A549 (cell line): ENCODE data around the gene LEUTX. TPM values are rescaled to one million over a fixed set of nuclear protein-coding genes. Genes with fewer than 3 reads are reported as not detected.
A peak's percentile ranks its signal among the peaks of the same experiment; 100 is the strongest.

Source experiments
- ATAC-seq, 2 experiments: fragments of 200-7000 bp in 1 of 2; fragments of >200 bp in 1 of 2; cut with Nextera tagmentation in 1 of 2; cut with Tn5 transposase in 1 of 2; 3 replicates each; pipeline versions ENCODE4 v1.8.0 to v1.9.1; 2018 to 2020; ENCODE audit warnings: mild to moderate bottlenecking in 1 of 2, moderate library complexity in 1 of 2
- CTCF ChIA-PET: fragments of 300-600 bp; sonication (Branson Sonifier 250); formaldehyde crosslinking; extraction: SDS; loops from one replicate; lab custom pipeline; 2021; ENCODE audit warnings: antibody characterized with exemption, inconsistent platforms; lab: Yijun Ruan, JAX
- POLR2A ChIA-PET: fragments of 350-600 bp; formaldehyde crosslinking; extraction: SDS; loops from one replicate; lab custom pipeline; 2021; ENCODE audit warnings: antibody characterized with exemption, inconsistent platforms; lab: Yijun Ruan, JAX
- DNase-seq, 2 experiments: peaks; one replicate each; pipeline versions ENCODE4 v3.0.0 to v3.0.0-alpha.2; 2011 to 2016; ENCODE audit warnings: low read depth in 1 of 2, low spot score in 1 of 2
- FAIRE-seq: peaks from 2 replicates; lab custom pipeline; 2011; peaks lifted over from hg19 to GRCh38; lab: Jason Lieb, UNC
- H3K27ac ChIP-seq, 2 experiments: fragments of >200 bp; sonication (Bioruptor Twin); formaldehyde crosslinking; 3 replicates each; pipeline ENCODE4 v1.5.1; 2016 to 2017
- H3K4me1 ChIP-seq: fragments of >200 bp; sonication (Bioruptor Twin); formaldehyde crosslinking; 3 replicates; pipeline ENCODE4 v1.6.1; 2016
- H3K4me2 ChIP-seq: fragments of >200 bp; sonication (Bioruptor Twin); formaldehyde crosslinking; 3 replicates; pipeline ENCODE4 v1.6.1; 2016
- H3K4me3 ChIP-seq: fragments of >200 bp; sonication (Bioruptor Twin); formaldehyde crosslinking; 3 replicates; pipeline ENCODE4 v1.5.1; 2016
- H3K9me3 ChIP-seq: fragments of >200 bp; sonication (Bioruptor Twin); formaldehyde crosslinking; 3 replicates; pipeline ENCODE4 v1.6.1; 2016
- BHLHE40 ChIP-seq: IDR thresholded peaks from 2 replicates; pipeline ENCODE4 v1.6.1; 2012; ENCODE audit warnings: low read depth, low read length, inconsistent platforms
- CBX2 ChIP-seq: fragments of 200-600 bp; sonication (generic); IDR thresholded peaks from 2 replicates; pipeline ENCODE4 v1.6.1; 2016; ENCODE audit warnings: low read depth, mild to moderate bottlenecking, borderline replicate concordance
- CEBPB ChIP-seq, 2 experiments: fragments of >200 bp in 1 of 2; sonication (Bioruptor Twin) in 1 of 2; formaldehyde crosslinking in 1 of 2; IDR thresholded peaks; 2 replicates each; pipeline ENCODE4 v1.6.1; 2012 to 2016
- CHD4 ChIP-seq: fragments of 200-600 bp; sonication (generic); IDR thresholded peaks from 2 replicates; pipeline ENCODE4 v1.6.1; 2016; ENCODE audit warnings: antibody characterized with exemption, mild to moderate bottlenecking, borderline replicate concordance
- EHF ChIP-seq: fragments of 250-450 bp; sonication (Bioruptor Pico); IDR thresholded peaks from 2 replicates; pipeline ENCODE4 v1.5.0; 2020; ENCODE audit warnings: mild to moderate bottlenecking
- EP300 ChIP-seq, 2 experiments: fragments of >200 bp; sonication (Bioruptor Twin); formaldehyde crosslinking; IDR thresholded peaks; 2 replicates in 1 of 2; 3 replicates in 1 of 2; pipeline ENCODE4 v1.6.1; 2016 to 2017
- ESRRA ChIP-seq: fragments of 150-350 bp; IDR thresholded peaks from 2 replicates; pipeline ENCODE4 v1.6.1; 2014; ENCODE audit warnings: mild to moderate bottlenecking, low read length, borderline replicate concordance
- FOSL2 ChIP-seq, 2 experiments: fragments of 450-650 bp in 1 of 2; fragments of >200 bp in 1 of 2; sonication (Bioruptor Twin) in 1 of 2; formaldehyde crosslinking; IDR thresholded peaks; 2 replicates each; pipeline versions ENCODE4 v1.5.0 to v1.6.1; 2016 to 2020; ENCODE audit warnings: mild to moderate bottlenecking in 1 of 2, moderate library complexity in 1 of 2
- FOXS1 ChIP-seq: fragments of 250-450 bp; sonication (Bioruptor Pico); IDR thresholded peaks from 2 replicates; pipeline ENCODE4 v1.5.0; 2020; ENCODE audit warnings: mild to moderate bottlenecking, moderate library complexity
- GATA3 ChIP-seq: IDR thresholded peaks from 2 replicates; pipeline ENCODE4 v1.6.1; 2012; ENCODE audit warnings: borderline replicate concordance
- JUN ChIP-seq, 2 experiments: fragments of >200 bp; sonication (Bioruptor Twin); formaldehyde crosslinking; IDR thresholded peaks; 2 replicates in 1 of 2; 3 replicates in 1 of 2; pipeline ENCODE4 v1.6.1; 2016 to 2017
- JUNB ChIP-seq: fragments of >200 bp; sonication (Bioruptor Twin); formaldehyde crosslinking; IDR thresholded peaks from 2 replicates; pipeline ENCODE4 v1.6.1; 2016
- KDM5A ChIP-seq: fragments of 200-600 bp; sonication (generic); IDR thresholded peaks from 2 replicates; pipeline ENCODE4 v1.6.1; 2016; ENCODE audit warnings: antibody characterized with exemption, mild to moderate bottlenecking
- MAFK ChIP-seq: fragments of 450-650 bp; IDR thresholded peaks from 2 replicates; pipeline ENCODE4 v1.6.1; 2014; ENCODE audit not compliant: partially characterized antibody
- NR3C1 ChIP-seq: fragments of >200 bp; sonication (Bioruptor Twin); formaldehyde crosslinking; IDR thresholded peaks from 3 replicates; pipeline ENCODE4 v1.6.1; 2017
- PHF8 ChIP-seq: fragments of 200-600 bp; sonication (generic); IDR thresholded peaks from 2 replicates; pipeline ENCODE4 v1.6.1; 2016; ENCODE audit warnings: low read depth, mild to moderate bottlenecking, antibody characterized with exemption, moderate library complexity, borderline replicate concordance
- POLR2A ChIP-seq: IDR thresholded peaks from 2 replicates; pipeline ENCODE4 v1.6.1; 2012; ENCODE audit warnings: mild to moderate bottlenecking, low read length
- RARB ChIP-seq: fragments of 250-450 bp; sonication (Bioruptor Pico); IDR thresholded peaks from 2 replicates; pipeline ENCODE4 v1.8.0; 2021; ENCODE audit warnings: mild to moderate bottlenecking, moderate library complexity
- RCOR1 ChIP-seq: fragments of 150-350 bp; IDR thresholded peaks from 2 replicates; pipeline ENCODE4 v1.6.1; 2014; ENCODE audit warnings: antibody characterized with exemption, low read length, low read depth
- RFX5 ChIP-seq: fragments of 450-650 bp; IDR thresholded peaks from 2 replicates; pipeline ENCODE4 v1.7.1; 2014; ENCODE audit warnings: antibody characterized with exemption, mild to moderate bottlenecking, moderate library complexity
- RNF2 ChIP-seq: fragments of 200-600 bp; sonication (generic); IDR thresholded peaks from 2 replicates; pipeline ENCODE4 v1.6.1; 2016; ENCODE audit warnings: low read depth, mild to moderate bottlenecking, antibody characterized with exemption, moderate library complexity, borderline replicate concordance
- SREBF2 ChIP-seq: fragments of 450-650 bp; IDR thresholded peaks from 2 replicates; pipeline ENCODE4 v1.6.1; 2014; ENCODE audit warnings: mild to moderate bottlenecking, moderate library complexity
- TFCP2L1 ChIP-seq: fragments of 250-450 bp; sonication (Bioruptor Pico); IDR thresholded peaks from 2 replicates; pipeline ENCODE4 v1.5.0; 2021; ENCODE audit warnings: mild to moderate bottlenecking
- TP53 ChIP-seq: fragments of 250-450 bp; sonication (Bioruptor Pico); IDR thresholded peaks from 2 replicates; pipeline ENCODE4 v1.5.0; 2021; ENCODE audit warnings: mild to moderate bottlenecking, moderate library complexity
- ZC3H11A ChIP-seq: fragments of 450-650 bp; IDR thresholded peaks from 2 replicates; pipeline ENCODE4 v1.6.1; 2014; ENCODE audit warnings: antibody characterized with exemption, mild to moderate bottlenecking
- ZSCAN20 ChIP-seq: fragments of 250-450 bp; sonication (Bioruptor Pico); IDR thresholded peaks from 2 replicates; pipeline ENCODE4 v1.8.0; 2022; ENCODE audit warnings: mild to moderate bottlenecking, moderate library complexity
- WGBS: methylation state at CpG from one replicate; pipeline ENCODE4 v1.1.6; 2017; ENCODE audit errors: missing lambda C conversion rate; 5-methylcytosine and 5-hydroxymethylcytosine counted together
- polyA plus RNA-seq, 4 experiments: library from polyadenylated mRNA; depleted of rRNA in 3 of 4; stranded (reverse); fragments of >200 nt; fragmentation: RNase III in 1 of 4; extraction: RNeasy Plus Mini Kit Qiagen cat#74134 plus additional on column Dnase treatment in 1 of 4; gene quantifications; 2 replicates in 3 of 4; 3 replicates in 1 of 4; pipeline ENCODE4 v1.2.3, GENCODE V29; 2011 to 2017
- TF ChIP-seq, protein P1 (sequence below): fragments of 150-350 bp; IDR thresholded peaks from 2 replicates; pipeline ENCODE4 v1.6.1; 2014; ENCODE audit warnings: low read depth, mild to moderate bottlenecking, low read length
- TF ChIP-seq, protein P2 (sequence below): IDR thresholded peaks from 2 replicates; pipeline ENCODE4 v1.6.1; 2012
- TF ChIP-seq, protein P3 (sequence below): fragments of 250-450 bp; sonication (Bioruptor Pico); IDR thresholded peaks from 2 replicates; pipeline ENCODE4 v1.5.0; 2021; ENCODE audit warnings: mild to moderate bottlenecking, moderate library complexity, borderline replicate concordance

LEUTX gene
- polyA plus RNA-seq, 2 of the 4 experiments (the other 2 are of a cell fraction) = not detected

DNA sequence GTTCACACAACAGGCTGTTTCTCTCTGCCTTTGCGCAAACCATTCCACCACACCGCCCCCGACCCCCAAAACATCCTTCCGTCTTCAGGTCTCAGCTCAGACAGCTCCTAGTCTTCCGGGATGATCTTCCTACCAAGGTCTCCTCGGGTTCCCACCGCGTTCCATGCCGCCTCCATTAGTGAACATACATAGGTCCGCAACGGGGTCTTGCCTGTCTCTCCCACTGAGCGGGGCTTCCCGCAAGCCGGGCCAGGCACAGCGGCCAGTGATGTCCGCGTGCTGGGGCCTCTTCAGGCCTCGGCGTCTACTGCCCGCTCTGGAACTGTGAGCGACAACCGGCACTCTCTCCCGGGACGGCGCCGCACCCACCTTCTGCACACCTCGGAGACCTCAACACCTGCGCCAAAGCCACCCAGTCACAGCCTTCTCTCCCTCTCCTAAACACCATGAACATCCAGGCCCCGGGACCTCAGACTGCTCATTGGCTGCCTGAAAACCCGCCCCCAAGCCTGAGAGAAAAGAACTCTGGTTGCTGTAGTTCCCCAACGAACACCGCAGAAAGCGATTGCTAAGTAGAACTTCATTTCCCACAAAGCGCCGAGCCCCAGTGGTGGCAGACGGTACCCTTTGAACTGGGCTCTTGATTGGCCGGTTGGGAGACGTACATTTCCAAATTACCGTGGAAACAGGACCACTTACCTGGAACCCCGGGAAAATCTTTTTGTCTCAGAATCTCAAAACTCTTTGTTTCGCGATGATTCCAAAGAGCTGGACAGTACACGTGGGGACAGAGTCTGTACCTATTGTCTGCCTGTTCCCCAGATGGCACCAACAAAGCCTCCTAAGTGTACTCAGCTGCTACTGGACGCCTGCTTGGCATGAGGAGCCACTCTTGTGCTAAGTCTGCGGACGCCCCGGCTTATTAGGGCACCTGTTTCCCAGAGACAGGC, 45.8 kb downstream of the LEUTX start:
- Histone ChIP-seq H3K4me1 (no peaks in the 10 kb centered on the region), H3K9me3 (0 out of 3 replicates have a peak, but pooled peaks cover 2% of the 10 kb centered on the region), H3K4me2 (no peak overlapping the region), H3K27ac (no peak overlapping the region), H3K4me3 (no peak overlapping the region)
- ChIA-PET POLR2A (interaction anchor here (1.8 kb wide), 1 partner anchor 9 kb away, joined by 5 read pairs; no protein-coding TSS in a partner anchor), CTCF (interaction anchor here (0.8 to 9.2 kb wide), 9 partner anchors 18 to 720 kb away, joined by 3 to 64 read pairs (median 4); partner anchors contain the start of genes FBL and PSMC4)
- no peak for TF ChIP-seq PHF8
- TF ChIP-seq ZSCAN20 (CRISPR knock-in tag) = no peak
- TF ChIP-seq POLR2A = no peak
- TF ChIP-seq CEBPB (IDR thresholded peaks at IDR 0.05) = no peak
- TF ChIP-seq SREBF2 = no peak
- TF ChIP-seq TFCP2L1 (CRISPR knock-in tag) = no peak
- no peak for TF ChIP-seq FOSL2 (IDR thresholded peaks at IDR 0.05)
- no peak for TF ChIP-seq FOSL2 (CRISPR knock-in tag; IDR thresholded peaks at IDR 0.05)
- no peak for TF ChIP-seq BHLHE40
- TF ChIP-seq NR3C1 = no peak
- peak; percentile 46 for FAIRE-seq
- ATAC-seq = peak in 1 of 2 experiments; percentile 21; a peak in 3 of 6 replicates
- 90% methylated on average over 47 of the region's 47 CpGs for WGBS
- DNase-seq = no peak

DNA sequence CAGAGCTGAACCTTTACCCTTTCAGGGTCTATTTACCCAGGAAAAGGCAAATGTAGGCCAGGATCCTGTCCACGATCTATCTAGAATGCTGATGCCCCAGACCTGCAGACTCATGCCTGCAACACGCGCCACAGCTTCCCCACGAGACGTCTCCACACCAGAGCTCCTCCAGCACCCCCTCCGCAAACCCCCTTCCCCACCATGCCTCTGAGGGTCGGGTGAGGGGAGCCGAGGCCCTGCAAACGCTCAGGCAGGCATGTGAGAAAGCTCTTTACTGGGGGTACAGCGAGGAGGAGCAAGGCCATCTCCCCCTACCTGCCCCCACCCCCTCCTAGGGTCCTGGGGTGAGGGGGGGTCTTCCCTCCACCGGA, 46.4 kb downstream of the LEUTX start:
- H3K4me2 ChIP-seq = no peak overlapping the region
- WGBS = 92% methylated on average over 11 of the region's 11 CpGs
- no peak for ATAC-seq
- DNase-seq = no peak
- ChIA-PET POLR2A (interaction anchor here (1.8 kb wide), 1 partner anchor 8 kb away, joined by 5 read pairs; no protein-coding TSS in a partner anchor), CTCF (interaction anchor here (0.8 to 9.2 kb wide), 7 partner anchors 18 to 721 kb away, joined by 3 to 64 read pairs (median 3); partner anchors contain the start of gene PSMC4)
- no peak overlapping the region for H3K4me3 ChIP-seq
- H3K27ac ChIP-seq = no peak overlapping the region
- H3K4me1 ChIP-seq = no peaks in the 10 kb centered on the region
- TF ChIP-seq BHLHE40 = no peak
- no peak for TF ChIP-seq JUNB
- TF ChIP-seq EHF (CRISPR knock-in tag) = no peak
- TF ChIP-seq SREBF2 = no peak
- TF ChIP-seq CBX2 = no peak
- TF ChIP-seq, protein P1, sequence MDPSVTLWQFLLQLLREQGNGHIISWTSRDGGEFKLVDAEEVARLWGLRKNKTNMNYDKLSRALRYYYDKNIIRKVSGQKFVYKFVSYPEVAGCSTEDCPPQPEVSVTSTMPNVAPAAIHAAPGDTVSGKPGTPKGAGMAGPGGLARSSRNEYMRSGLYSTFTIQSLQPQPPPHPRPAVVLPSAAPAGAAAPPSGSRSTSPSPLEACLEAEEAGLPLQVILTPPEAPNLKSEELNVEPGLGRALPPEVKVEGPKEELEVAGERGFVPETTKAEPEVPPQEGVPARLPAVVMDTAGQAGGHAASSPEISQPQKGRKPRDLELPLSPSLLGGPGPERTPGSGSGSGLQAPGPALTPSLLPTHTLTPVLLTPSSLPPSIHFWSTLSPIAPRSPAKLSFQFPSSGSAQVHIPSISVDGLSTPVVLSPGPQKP = no peak
- no peak for TF ChIP-seq RARB (CRISPR knock-in tag)
- TF ChIP-seq ESRRA = no peak
- no peak for TF ChIP-seq FOXS1
- no peak for TF ChIP-seq TP53 (CRISPR knock-in tag)
- TF ChIP-seq KDM5A = no peak
- FAIRE-seq = no peak
- 0 out of 3 replicates have a peak, but pooled peaks cover 2% of the 10 kb centered on the region for H3K9me3 ChIP-seq

DNA sequence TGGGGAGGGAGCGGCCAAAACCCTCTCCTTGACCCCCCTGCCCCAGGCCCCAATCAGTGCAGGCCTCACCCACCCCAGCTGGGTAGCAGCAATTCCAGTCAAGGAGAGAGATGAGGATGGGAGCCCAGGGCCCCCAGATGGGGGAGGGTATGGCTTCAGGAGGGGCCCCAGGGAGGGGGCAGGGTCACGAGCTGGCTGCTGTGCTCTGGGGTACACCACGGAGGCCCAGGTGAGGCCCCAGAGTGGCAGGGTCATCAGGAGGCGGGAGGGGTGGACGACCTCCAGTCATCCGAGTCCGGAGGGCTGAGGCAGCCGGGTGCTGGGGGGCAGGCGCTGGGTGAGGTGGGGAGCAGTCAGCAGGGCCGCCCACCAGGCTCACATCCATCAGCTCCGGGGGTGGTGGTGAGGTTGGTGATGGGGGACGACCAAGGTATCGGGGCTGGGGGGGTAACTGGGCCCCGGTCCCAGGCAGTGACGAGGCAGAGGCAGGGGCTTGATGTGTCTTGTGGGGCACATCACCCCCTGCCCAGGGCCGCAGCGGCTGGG, 47.0 kb downstream of the LEUTX start:
- 0 out of 3 replicates have a peak, but pooled peaks cover 2% of the 10 kb centered on the region for H3K9me3 ChIP-seq
- POLR2A ChIA-PET = interaction anchor here (1.2 to 1.8 kb wide), 2 partner anchors 8 to 20 kb away, joined by 3 to 5 read pairs; partner anchors contain the start of gene FBL
- no peak for FAIRE-seq
- WGBS = 96% methylated on average over 15 of the region's 17 CpGs
- no peaks in the 10 kb centered on the region for H3K4me1 ChIP-seq
- CTCF ChIA-PET = interaction anchor here (1.0 to 9.2 kb wide), 8 partner anchors 16 to 145 kb away, joined by 3 to 64 read pairs (median 4); partner anchors contain the start of gene PSMC4
- no peak for DNase-seq
- TF ChIP-seq RNF2 (no peak), JUN (IDR thresholded peaks at IDR 0.05) (no peak), ZC3H11A (no peak), FOXS1 (no peak), MAFK (no peak), GATA3 (no peak), RCOR1 (no peak), RFX5 (no peak), EP300 (IDR thresholded peaks at IDR 0.05) (no peak), CHD4 (no peak)
- TF ChIP-seq, protein P2, sequence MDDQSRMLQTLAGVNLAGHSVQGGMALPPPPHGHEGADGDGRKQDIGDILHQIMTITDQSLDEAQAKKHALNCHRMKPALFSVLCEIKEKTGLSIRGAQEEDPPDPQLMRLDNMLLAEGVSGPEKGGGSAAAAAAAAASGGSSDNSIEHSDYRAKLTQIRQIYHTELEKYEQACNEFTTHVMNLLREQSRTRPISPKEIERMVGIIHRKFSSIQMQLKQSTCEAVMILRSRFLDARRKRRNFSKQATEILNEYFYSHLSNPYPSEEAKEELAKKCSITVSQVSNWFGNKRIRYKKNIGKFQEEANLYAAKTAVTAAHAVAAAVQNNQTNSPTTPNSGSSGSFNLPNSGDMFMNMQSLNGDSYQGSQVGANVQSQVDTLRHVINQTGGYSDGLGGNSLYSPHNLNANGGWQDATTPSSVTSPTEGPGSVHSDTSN = no peak
- TF ChIP-seq, protein P3, sequence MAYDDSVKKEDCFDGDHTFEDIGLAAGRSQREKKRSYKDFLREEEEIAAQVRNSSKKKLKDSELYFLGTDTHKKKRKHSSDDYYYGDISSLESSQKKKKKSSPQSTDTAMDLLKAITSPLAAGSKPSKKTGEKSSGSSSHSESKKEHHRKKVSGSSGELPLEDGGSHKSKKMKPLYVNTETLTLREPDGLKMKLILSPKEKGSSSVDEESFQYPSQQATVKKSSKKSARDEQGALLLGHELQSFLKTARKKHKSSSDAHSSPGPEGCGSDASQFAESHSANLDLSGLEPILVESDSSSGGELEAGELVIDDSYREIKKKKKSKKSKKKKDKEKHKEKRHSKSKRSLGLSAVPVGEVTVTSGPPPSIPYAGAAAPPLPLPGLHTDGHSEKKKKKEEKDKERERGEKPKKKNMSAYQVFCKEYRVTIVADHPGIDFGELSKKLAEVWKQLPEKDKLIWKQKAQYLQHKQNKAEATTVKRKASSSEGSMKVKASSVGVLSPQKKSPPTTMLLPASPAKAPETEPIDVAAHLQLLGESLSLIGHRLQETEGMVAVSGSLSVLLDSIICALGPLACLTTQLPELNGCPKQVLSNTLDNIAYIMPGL (CRISPR knock-in tag) = no peak
- no peak overlapping the region for H3K27ac ChIP-seq
- H3K4me3 ChIP-seq = no peak overlapping the region
- H3K4me2 ChIP-seq = no peak overlapping the region
- ATAC-seq = no peak
